Measurements from ENCODE around the gene TFPI2. TPM values are rescaled to one million over a fixed set of nuclear protein-coding genes. Genes with fewer than 3 reads are reported as not detected.
A peak's percentile ranks its signal among the peaks of the same experiment; 100 is the strongest.

The TFPI2 gene, protein sequence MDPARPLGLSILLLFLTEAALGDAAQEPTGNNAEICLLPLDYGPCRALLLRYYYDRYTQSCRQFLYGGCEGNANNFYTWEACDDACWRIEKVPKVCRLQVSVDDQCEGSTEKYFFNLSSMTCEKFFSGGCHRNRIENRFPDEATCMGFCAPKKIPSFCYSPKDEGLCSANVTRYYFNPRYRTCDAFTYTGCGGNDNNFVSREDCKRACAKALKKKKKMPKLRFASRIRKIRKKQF
- total RNA-seq = 0.74 TPM

DNA sequence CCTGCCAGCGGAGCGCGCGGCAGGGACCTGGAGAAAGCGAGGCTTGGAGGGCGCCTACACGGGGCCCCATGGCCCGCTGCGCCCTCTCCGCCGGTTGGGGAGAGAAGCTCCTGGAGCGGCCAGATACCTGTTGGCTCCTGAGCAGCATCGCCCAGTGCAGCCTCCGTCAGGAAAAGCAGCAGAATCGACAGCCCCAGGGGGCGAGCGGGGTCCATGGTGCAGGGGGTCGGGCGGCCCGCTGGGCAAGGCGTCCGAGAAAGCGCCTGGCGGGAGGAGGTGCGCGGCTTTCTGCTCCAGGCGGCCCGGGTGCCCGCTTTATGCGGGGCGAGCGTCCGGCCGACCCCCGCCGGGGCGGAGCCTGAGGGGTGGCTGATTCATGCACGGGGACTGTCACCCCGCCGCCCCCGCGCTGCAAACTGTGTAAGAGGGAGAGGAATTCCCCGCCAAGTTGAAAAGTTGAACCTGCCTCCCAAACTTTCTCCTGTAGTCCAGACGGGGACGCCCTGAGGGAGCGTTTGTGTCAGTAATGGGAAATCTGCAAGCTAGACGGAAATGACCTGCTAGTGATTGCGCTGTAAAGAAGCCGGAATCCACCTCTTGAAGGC lies at the start of gene TFPI2:
TSS of gene TFPI2 (minus strand) at position 290 of the 605 bp plus-strand sequence. CDS start at position 215, 75 bp downstream.
- intact Hi-C loops (cut with DNase I) = no loop called here
- Histone ChIP-seq H3K9me3 (no peaks in the 10 kb centered on the region), H3K4me3 (peak within 1 kb of the TSS; percentile 43 to 52), H3K27me3 (no peaks in the 10 kb centered on the region), H3K4me1 (peaks cover 11% of the 10 kb centered on the region), H3K27ac (no peak within 1 kb of the TSS), H3K36me3 (no peaks in the 10 kb centered on the region)
- DNase-seq (ENCODE audit: extremely low spot score in 2 of 2) = no peak
- TF ChIP-seq POLR2AphosphoS5 (IDR thresholded peaks at IDR 0.05; ENCODE audit: insufficient read depth in 1 of 2, low read depth in 1 of 2) (no peak), POLR2A (IDR thresholded peaks at IDR 0.05) (no peak)
- TF ChIP-seq, protein P1, sequence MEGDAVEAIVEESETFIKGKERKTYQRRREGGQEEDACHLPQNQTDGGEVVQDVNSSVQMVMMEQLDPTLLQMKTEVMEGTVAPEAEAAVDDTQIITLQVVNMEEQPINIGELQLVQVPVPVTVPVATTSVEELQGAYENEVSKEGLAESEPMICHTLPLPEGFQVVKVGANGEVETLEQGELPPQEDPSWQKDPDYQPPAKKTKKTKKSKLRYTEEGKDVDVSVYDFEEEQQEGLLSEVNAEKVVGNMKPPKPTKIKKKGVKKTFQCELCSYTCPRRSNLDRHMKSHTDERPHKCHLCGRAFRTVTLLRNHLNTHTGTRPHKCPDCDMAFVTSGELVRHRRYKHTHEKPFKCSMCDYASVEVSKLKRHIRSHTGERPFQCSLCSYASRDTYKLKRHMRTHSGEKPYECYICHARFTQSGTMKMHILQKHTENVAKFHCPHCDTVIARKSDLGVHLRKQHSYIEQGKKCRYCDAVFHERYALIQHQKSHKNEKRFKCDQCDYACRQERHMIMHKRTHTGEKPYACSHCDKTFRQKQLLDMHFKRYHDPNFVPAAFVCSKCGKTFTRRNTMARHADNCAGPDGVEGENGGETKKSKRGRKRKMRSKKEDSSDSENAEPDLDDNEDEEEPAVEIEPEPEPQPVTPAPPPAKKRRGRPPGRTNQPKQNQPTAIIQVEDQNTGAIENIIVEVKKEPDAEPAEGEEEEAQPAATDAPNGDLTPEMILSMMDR (IDR thresholded peaks at IDR 0.05) = no peak

DNA sequence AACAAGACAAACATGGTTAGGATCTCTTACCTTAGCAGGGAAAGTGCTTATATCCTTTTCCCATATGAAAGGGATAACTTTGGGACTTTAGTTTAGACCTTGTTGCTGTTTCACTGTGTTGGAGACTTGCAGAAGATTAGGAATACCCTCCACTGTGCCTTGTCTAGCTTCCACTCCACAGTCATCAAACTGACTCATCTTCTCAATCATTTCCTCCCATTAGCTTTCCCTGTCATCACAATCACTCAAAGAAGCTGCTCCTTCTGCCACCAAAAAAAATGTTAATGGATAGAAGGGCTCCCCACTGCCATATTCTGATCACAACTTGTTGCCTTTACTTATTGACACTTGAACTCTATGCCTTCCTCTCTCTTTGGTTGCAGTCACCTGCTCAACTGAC lies 47.7 kb upstream of the TFPI2 start:
- Histone ChIP-seq H3K9me3 (no peaks in the 10 kb centered on the region), H3K36me3 (no peaks in the 10 kb centered on the region), H3K27me3 (no peaks in the 10 kb centered on the region), H3K4me3 (no peak overlapping the region), H3K27ac (no peak overlapping the region), H3K4me1 (no peaks in the 10 kb centered on the region)
- intact Hi-C loops (cut with DNase I) = loop anchor here (5.0 kb wide), 1 partner anchor 1826 kb away; no protein-coding TSS in a partner anchor
- no peak for DNase-seq (ENCODE audit: extremely low spot score in 2 of 2)
- TF ChIP-seq POLR2AphosphoS5 (IDR thresholded peaks at IDR 0.05; ENCODE audit: insufficient read depth in 1 of 2, low read depth in 1 of 2) = no peak
- TF ChIP-seq, protein P1 (IDR thresholded peaks at IDR 0.05) = no peak
- TF ChIP-seq POLR2A (IDR thresholded peaks at IDR 0.05) = no peak

DNA sequence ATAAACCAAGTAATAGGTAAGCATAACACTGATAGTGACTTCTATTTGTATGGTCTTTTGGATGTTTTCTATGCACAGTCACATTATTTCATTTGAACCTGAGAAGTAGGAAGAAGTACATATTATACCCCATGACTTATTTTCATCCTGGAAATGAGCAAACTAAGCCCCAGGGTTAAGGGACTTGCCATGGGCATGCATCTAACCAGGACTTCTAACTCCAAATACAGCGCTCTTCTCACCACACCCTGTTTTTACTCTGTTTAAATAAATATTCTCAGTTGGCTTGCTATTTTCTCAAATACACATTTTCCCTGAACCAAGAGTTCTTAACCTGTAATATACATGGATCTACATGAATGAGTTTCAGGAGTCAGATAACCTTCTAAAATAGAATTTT lies 47.3 kb upstream of the TFPI2 start:
- Histone ChIP-seq H3K4me3 (no peak overlapping the region), H3K4me1 (no peaks in the 10 kb centered on the region), H3K9me3 (no peaks in the 10 kb centered on the region), H3K36me3 (no peaks in the 10 kb centered on the region), H3K27ac (no peak overlapping the region), H3K27me3 (no peaks in the 10 kb centered on the region)
- intact Hi-C loops (cut with DNase I) = loop anchor here (5.0 kb wide), 1 partner anchor 1826 kb away; no protein-coding TSS in a partner anchor
- TF ChIP-seq POLR2A (IDR thresholded peaks at IDR 0.05) (no peak), POLR2AphosphoS5 (IDR thresholded peaks at IDR 0.05; ENCODE audit: insufficient read depth in 1 of 2, low read depth in 1 of 2) (no peak)
- TF ChIP-seq, protein P1 (IDR thresholded peaks at IDR 0.05) = no peak
- DNase-seq (ENCODE audit: extremely low spot score in 2 of 2) = no peak

DNA sequence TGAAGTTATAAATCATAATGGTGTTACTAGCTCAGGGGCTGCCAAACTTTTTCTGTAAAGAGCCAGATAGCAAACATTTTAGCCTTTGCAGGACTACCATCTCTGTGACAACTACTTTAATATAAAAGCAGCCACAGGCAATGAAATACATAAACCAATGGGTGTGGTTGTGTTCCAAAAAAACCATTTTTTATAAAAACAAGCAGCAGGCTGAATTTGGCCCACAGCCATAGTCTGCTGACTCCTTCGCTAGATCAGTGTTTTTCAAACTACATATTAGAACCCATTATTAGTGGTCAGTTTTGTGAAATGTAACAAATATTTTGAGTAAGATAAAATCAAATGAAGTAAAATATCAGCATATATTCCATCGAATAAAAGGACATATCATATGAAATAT lies 44.5 kb upstream of the TFPI2 start:
- intact Hi-C loops (cut with DNase I) = loop anchor here (5.0 kb wide), 1 partner anchor 1823 kb away; no protein-coding TSS in a partner anchor
- no peak overlapping the region for H3K4me3 ChIP-seq
- no peak for DNase-seq (ENCODE audit: extremely low spot score in 2 of 2)
- no peak overlapping the region for H3K27ac ChIP-seq
- H3K27me3 ChIP-seq = no peaks in the 10 kb centered on the region
- TF ChIP-seq POLR2A (IDR thresholded peaks at IDR 0.05) (no peak), POLR2AphosphoS5 (IDR thresholded peaks at IDR 0.05; ENCODE audit: insufficient read depth in 1 of 2, low read depth in 1 of 2) (no peak)
- TF ChIP-seq, protein P1 (IDR thresholded peaks at IDR 0.05) = no peak
- no peaks in the 10 kb centered on the region for H3K36me3 ChIP-seq
- no peaks in the 10 kb centered on the region for H3K4me1 ChIP-seq
- no peaks in the 10 kb centered on the region for H3K9me3 ChIP-seq

DNA sequence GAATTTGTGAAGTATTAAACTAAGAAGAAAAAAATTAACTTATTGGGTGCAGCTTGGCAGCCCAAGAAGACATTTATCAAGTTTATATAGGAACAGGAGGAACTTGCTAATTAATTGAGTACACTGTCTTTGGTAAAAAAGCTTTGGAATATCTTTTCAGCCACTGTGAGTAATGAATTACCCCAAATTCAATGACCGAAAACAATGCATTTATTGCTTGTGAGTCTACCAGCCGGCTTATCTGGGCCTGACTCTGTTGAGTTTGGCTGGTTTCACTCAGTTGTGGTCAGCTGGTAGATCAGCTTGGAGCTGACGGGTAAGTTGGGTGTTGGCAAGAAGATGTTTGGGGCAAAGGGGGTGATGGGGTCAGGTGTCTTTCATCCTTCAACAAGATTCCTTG lies 42.6 kb upstream of the TFPI2 start:
- Histone ChIP-seq H3K36me3 (no peaks in the 10 kb centered on the region), H3K4me3 (no peak overlapping the region), H3K27me3 (no peaks in the 10 kb centered on the region), H3K9me3 (no peaks in the 10 kb centered on the region), H3K27ac (no peak overlapping the region), H3K4me1 (no peaks in the 10 kb centered on the region)
- TF ChIP-seq POLR2AphosphoS5 (IDR thresholded peaks at IDR 0.05; ENCODE audit: insufficient read depth in 1 of 2, low read depth in 1 of 2) (no peak), POLR2A (IDR thresholded peaks at IDR 0.05) (no peak)
- TF ChIP-seq, protein P1 (IDR thresholded peaks at IDR 0.05) = no peak
- DNase-seq (ENCODE audit: extremely low spot score in 2 of 2) = no peak
- intact Hi-C loops (cut with DNase I) = no loop called here
